ENCODE measurements around the gene CTCF. TPM values are rescaled to one million over a fixed set of nuclear protein-coding genes. Genes with fewer than 3 reads are reported as not detected.

The CTCF gene
- total RNA-seq, 4 donors from 2014 or later = 26.1 to 39.6 (median 31.8) TPM

DNA sequence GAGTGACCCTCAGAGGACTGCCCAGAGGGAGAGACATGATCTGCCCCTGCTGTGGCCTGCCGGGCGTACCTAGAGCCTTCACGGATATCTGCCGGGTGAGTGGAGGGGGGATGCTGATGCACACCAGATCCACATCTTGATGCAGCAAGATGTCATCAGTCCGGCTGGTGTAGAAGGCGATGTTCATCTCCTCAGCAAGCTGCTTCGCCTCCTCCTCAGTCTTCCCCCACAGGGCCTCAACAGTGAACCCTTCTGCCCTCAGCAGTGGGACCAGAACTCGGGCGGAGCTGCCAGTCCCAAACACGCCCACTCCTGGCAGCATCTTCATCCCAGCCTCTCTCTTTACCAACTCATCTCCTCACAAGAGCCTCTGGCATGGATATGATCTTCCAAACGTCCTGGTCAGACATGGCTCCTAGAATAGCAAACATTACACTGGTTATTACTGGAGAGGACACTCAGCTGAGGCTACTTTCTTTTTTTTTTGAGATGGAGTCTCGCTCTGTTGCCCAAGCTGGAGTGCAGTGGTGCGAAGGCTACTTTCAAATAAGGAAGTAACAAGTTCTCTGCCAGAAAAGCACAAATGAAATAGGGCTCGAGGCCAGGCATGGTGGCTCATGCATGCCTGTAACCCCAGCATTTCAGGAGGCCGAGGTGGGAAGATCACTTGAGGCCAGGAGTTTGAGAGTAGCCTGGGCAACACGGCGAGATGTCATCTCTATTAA, 123.2 kb downstream of the CTCF start:
- Histone ChIP-seq H3K9me3 (no peaks in the 10 kb centered on the region), H3K4me1 (no peaks in the 10 kb centered on the region), H3K4me3 (no peak overlapping the region), H3K27ac (peak overlapping the region in 1 of 4 donors; percentile 46), H3K27me3 (no peaks in the 10 kb centered on the region), H3K36me3 (peaks cover 0 to 36% (median 0%) of the 10 kb centered on the region in 3 donors)
- 84% methylated on average over 13 to 17 of the region's 17 CpGs for WGBS, 2 donors
- no peak for DNase-seq (ENCODE audit: low spot score in 2 of 2)
- no peak for TF ChIP-seq EP300 (IDR thresholded peaks at IDR 0.05)
- TF ChIP-seq, protein P1, sequence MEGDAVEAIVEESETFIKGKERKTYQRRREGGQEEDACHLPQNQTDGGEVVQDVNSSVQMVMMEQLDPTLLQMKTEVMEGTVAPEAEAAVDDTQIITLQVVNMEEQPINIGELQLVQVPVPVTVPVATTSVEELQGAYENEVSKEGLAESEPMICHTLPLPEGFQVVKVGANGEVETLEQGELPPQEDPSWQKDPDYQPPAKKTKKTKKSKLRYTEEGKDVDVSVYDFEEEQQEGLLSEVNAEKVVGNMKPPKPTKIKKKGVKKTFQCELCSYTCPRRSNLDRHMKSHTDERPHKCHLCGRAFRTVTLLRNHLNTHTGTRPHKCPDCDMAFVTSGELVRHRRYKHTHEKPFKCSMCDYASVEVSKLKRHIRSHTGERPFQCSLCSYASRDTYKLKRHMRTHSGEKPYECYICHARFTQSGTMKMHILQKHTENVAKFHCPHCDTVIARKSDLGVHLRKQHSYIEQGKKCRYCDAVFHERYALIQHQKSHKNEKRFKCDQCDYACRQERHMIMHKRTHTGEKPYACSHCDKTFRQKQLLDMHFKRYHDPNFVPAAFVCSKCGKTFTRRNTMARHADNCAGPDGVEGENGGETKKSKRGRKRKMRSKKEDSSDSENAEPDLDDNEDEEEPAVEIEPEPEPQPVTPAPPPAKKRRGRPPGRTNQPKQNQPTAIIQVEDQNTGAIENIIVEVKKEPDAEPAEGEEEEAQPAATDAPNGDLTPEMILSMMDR (IDR thresholded peaks at IDR 0.05) = no peak
- no peak for TF ChIP-seq POLR2A (IDR thresholded peaks at IDR 0.05)

Small RNAs within 50 kb of the gene (small RNA-seq; reads per million reads assigned to genes)
- not detected for gene AC027682.3

Other genes starting within 250 kb of the CTCF start
- 1 to 10 TPM in 1 of 4 donors, under 1 TPM in 3; under 0.01 to 2.3 (median 0.25) TPM for gene KCTD19, start 235.8 kb upstream of the CTCF start, total RNA-seq
- 1 to 10 TPM in 2 of 4 donors, under 1 TPM in 1, not detected in 1; 0.30 to 4.6 (median 2.1) TPM for gene LRRC36, start 235.7 kb upstream of the CTCF start, total RNA-seq
- gene TPPP3, start 169.0 kb upstream of the CTCF start, total RNA-seq = 10 to 100 TPM in 2 of 4 donors, 1 to 10 TPM in 2; 5.7 to 13.6 (median 9.9) TPM
- 10 to 100 TPM; 24.3 to 46.2 (median 32.8) TPM for gene ZDHHC1, start 146.0 kb upstream of the CTCF start, total RNA-seq
- gene HSD11B2, start 131.4 kb upstream of the CTCF start, total RNA-seq = 1 to 10 TPM in 1 of 4 donors, under 1 TPM in 2, not detected in 1; 0.20 to 2.9 (median 0.60) TPM
- 100 to 1,000 TPM in 1 of 4 donors, 10 to 100 TPM in 3; 55.1 to 113 (median 73.7) TPM for gene ATP6V0D1, start 81.4 kb upstream of the CTCF start, total RNA-seq
- not detected for gene AGRP, start 79.0 kb upstream of the CTCF start, total RNA-seq
- gene RIPOR1, start 33.7 kb upstream of the CTCF start, total RNA-seq = 100 to 1,000 TPM in 2 of 4 donors, 10 to 100 TPM in 2; 50.6 to 112 (median 85.1) TPM
- gene CARMIL2, start 82.6 kb downstream of the CTCF start, total RNA-seq = 1 to 10 TPM in 3 of 4 donors, under 1 TPM in 1; 0.66 to 6.5 (median 1.7) TPM
- 10 to 100 TPM; 18.0 to 32.3 (median 20.7) TPM for gene ACD, start 97.7 kb downstream of the CTCF start, total RNA-seq
- gene PARD6A, start 98.4 kb downstream of the CTCF start, total RNA-seq = 10 to 100 TPM in 2 of 4 donors, 1 to 10 TPM in 2; 3.7 to 16.2 (median 9.9) TPM
- 10 to 100 TPM; 32.6 to 53.8 (median 45.6) TPM for gene ENKD1, start 104.2 kb downstream of the CTCF start, total RNA-seq
- 10 to 100 TPM; 15.9 to 31.2 (median 25.5) TPM for gene C16orf86, start 104.3 kb downstream of the CTCF start, total RNA-seq
- 10 to 100 TPM; 10.5 to 24.6 (median 17.2) TPM for gene GFOD2, start 156.8 kb downstream of the CTCF start, total RNA-seq
- 10 to 100 TPM in 3 of 4 donors, 1 to 10 TPM in 1; 8.1 to 19.5 (median 12.0) TPM for gene RANBP10, start 244.0 kb downstream of the CTCF start, total RNA-seq
- gene TSNAXIP1, start 244.4 kb downstream of the CTCF start, total RNA-seq = 1 to 10 TPM; 2.8 to 8.4 (median 4.0) TPM

All from tibial nerve (tissue), 4 donors.